GM12891 (cell line): ENCODE data around the gene COL12A1. TPM values are rescaled to one million over a fixed set of nuclear protein-coding genes. Genes with fewer than 3 reads are reported as not detected.

Experiments
- DNase-seq: peaks from one replicate; pipeline ENCODE4 v3.0.0; 2011; ENCODE audit warnings: low spot score; ENCODE audit not compliant: insufficient read length
- FAIRE-seq: peaks from 2 replicates; lab custom pipeline; 2011; peaks lifted over from hg19 to GRCh38; lab: Jason Lieb, UNC
- PAX5 ChIP-seq: IDR thresholded peaks from 2 replicates; pipeline ENCODE4 v1.6.1; 2011; ENCODE audit warnings: low read length, moderate library complexity, mild to moderate bottlenecking; ENCODE audit not compliant: insufficient read depth, severe bottlenecking
- POLR2A ChIP-seq: IDR thresholded peaks from 2 replicates; pipeline ENCODE4 v1.6.1; 2011; ENCODE audit warnings: low read depth, low read length, control low read depth
- POLR2AphosphoS5 ChIP-seq: IDR thresholded peaks from 2 replicates; pipeline ENCODE4 v1.6.1; 2011; ENCODE audit warnings: low read depth, low read length, control low read depth
- POU2F2 ChIP-seq: IDR thresholded peaks from 2 replicates; pipeline ENCODE4 v1.6.1; 2011; ENCODE audit warnings: low read depth, mild to moderate bottlenecking, control low read depth, low read length, moderate library complexity
- SPI1 ChIP-seq: IDR thresholded peaks from 2 replicates; pipeline ENCODE4 v1.6.1; 2011; ENCODE audit warnings: low read depth, low read length, control low read depth
- TAF1 ChIP-seq: IDR thresholded peaks from 2 replicates; pipeline ENCODE4 v1.6.1; 2011; ENCODE audit warnings: low read depth, low read length, control low read depth
- polyA plus RNA-seq: library from polyadenylated mRNA; unstranded; fragments of >200 nt; gene quantifications from one replicate; pipeline ENCODE4 v1.2.1, GENCODE V29; 2012; ENCODE audit warnings: low read depth, missing spikeins, inconsistent platforms; ENCODE audit not compliant: missing spikeins

COL12A1 gene
- 0.03 TPM for polyA plus RNA-seq

DNA sequence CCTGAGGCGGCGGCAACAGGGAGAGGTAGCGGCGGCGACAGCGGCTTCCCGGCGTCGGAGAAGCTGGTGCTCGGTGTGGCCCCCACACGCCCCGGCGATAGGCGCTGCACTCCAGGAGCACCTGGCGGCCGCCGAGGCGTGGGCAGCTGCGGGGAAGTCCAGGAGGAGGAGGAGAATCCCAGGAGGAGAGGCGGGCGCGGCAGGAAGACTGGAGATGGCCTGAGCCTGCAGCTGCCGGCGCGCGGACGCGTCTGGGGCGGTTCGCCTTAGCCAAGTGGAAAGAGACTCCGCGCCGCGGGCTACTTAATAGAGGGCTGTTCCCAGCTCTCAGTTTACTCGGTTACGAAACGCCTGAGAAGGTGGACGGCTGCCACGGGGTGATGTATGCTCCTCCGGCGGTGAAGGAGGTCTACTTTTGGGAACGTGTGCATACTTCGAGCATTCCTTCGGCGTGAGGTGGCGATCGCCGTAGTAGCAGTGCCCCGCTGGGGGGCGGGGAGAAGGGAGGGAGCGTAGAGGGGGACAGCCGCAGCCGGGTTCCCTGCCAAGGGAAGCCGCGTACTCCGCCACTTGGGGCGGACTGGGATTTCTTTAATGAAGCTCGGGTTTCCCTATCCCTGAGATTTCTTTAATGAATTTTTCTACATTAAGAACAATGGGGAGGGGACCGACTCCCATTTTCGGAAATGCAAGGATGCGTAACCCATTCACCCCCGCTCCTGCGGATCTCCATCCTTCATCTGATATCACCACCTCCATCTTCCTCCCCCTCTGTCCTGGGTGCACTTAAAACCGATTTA, at the start of gene COL12A1:
Gene COL12A1 (minus strand): TSS at position 278 of the 800 bp plus-strand sequence. CDS start 3,261 bp downstream, outside the sequence.
- TF ChIP-seq POLR2A (no peak), POU2F2 (no peak), SPI1 (no peak), PAX5 (no peak), TAF1 (no peak), POLR2AphosphoS5 (no peak)
- no peak for DNase-seq
- FAIRE-seq = no peak

DNA sequence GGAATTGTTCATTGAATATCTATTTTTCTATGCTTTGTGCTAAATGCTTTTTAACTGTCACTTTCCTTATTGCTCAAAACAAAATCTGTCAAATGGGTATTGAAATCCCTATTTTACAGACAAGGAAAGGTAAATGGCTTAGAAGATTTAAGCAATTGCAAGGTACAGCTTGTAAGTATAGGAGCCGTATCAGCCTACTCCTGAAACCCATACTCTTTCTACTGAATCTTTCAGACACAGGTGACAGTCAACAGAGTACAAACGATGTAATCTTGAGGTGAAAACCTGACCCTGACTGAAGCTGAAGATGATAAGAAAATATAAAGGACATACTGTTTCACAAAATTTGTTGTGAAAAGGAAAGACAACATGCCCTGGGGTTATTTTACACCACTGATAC, 44.7 kb upstream of the COL12A1 start:
- FAIRE-seq (no peak), DNase-seq (no peak)
- TF ChIP-seq SPI1 (no peak), POLR2A (no peak), POU2F2 (no peak), TAF1 (no peak), PAX5 (no peak), POLR2AphosphoS5 (no peak)

DNA sequence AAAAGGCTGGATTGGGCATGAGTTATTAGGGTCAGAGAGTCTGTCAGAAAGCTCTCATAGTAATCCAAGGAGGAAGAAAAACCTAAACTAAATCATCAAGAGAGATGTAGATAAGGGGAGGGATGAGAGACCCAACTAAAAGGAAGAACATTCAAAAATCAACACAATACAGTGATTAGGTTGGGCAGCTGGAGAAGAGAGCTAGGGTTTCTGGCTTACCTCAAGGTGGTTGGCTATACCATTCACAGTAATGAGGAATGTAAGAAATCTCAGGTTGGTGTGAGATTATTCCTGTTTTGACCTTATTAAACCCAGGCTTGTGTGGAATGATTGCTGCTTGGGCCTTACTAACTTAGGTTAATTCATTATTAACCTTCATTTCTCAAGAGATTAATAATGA, 44.0 kb upstream of the COL12A1 start:
- FAIRE-seq (no peak), DNase-seq (no peak)
- TF ChIP-seq PAX5 = no peak
- TF ChIP-seq POLR2A = no peak
- no peak for TF ChIP-seq POLR2AphosphoS5
- no peak for TF ChIP-seq SPI1
- no peak for TF ChIP-seq POU2F2
- TF ChIP-seq TAF1 = no peak

DNA sequence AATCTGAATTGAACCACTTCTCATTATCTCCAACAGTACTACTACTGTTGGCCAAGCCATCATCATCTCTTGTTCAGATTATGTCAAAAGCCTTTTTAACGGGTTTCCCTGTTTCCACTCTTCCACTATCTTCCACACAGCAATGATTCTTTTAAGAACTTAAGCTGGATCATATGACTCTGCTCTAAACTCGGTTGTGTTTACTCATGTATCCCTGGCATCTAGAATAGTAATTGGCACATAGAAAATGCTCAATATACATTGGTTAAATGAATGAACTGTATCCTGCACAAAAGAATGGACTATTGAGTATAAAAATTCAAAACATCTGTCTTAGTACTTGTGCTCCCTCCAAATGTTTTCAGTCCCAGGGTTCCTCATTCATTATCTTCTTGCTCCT, 40.5 kb upstream of the COL12A1 start:
- FAIRE-seq (no peak), DNase-seq (no peak)
- no peak for TF ChIP-seq TAF1
- no peak for TF ChIP-seq POU2F2
- TF ChIP-seq PAX5 = no peak
- TF ChIP-seq POLR2AphosphoS5 = no peak
- TF ChIP-seq POLR2A = no peak
- TF ChIP-seq SPI1 = no peak

DNA sequence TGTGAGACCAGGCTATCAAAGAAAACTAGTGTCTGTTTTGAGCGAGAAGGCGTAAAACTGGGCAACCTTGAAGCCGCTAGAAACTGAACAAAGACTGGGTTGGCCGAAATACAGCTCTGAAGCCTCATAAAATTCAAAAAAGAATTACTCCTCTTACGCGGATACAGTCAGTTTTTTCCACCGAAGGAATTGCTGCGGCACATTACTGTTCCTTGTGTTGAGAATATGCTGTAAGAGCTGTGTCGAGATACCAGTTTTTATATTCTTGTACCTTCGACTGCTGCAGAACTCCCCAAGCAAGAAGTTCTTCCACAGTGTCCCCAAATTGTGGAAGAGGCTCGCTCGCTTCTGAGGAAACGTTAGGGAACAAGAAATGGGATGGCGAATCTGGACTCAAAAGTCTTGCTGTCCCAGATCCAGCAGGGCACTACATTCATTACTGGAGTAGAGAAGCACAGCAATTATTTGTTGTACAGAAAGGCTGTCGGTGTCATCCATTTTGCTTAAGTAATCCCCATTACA, 38.3 kb upstream of the COL12A1 start:
- no peak for DNase-seq
- TF ChIP-seq SPI1 (no peak), POLR2A (no peak), PAX5 (no peak), POLR2AphosphoS5 (no peak), TAF1 (no peak), POU2F2 (no peak)
- FAIRE-seq = peak; percentile 9

DNA sequence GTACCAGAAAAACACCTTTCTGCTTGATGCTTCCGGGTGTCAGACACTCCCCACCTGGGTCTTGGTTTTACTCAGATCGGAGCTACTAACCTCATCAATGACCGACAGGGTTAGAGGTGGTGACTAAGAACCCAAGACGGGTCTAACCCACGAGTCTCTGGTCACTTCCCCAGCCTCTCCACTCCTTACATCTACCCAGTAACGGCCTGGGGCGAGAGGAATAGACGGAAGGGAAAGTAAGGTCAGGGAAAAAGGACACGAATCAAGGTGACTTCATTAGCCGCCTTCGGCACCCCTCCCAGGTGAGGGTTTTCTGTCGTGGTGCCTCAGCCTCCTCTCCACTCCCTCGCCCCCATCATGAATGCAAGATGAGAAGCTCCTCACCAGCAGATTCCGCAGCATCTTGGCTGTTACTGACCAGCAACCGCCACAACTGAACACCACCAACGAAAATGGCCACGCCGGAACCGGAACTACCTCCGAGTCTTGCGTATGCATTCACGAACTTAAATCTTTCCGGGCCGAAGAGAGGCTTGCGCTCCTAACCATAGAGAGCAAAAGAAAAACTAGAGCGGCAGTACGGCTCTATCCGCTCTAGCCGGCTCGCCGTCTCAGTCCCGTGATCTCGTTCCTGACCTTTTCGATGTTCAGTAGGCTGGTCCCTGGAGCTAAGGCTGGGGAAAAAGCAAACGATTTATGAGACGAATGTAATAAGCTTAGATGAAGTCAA, 37.6 kb upstream of the COL12A1 start, which contains the start of gene COX7A2:
Gene COX7A2 (minus strand): TSS at position 469 of the 730 bp plus-strand sequence. CDS start 67 bp downstream, at position 402.
- FAIRE-seq = peak; percentile 99
- TF ChIP-seq POU2F2 (peak; percentile 97), POLR2A (peak; percentile 97), PAX5 (peak; percentile 29), SPI1 (peak; percentile 80), POLR2AphosphoS5 (peak; percentile 97), TAF1 (peak; percentile 90; the same call in 1 of the 2 replicates)

DNA sequence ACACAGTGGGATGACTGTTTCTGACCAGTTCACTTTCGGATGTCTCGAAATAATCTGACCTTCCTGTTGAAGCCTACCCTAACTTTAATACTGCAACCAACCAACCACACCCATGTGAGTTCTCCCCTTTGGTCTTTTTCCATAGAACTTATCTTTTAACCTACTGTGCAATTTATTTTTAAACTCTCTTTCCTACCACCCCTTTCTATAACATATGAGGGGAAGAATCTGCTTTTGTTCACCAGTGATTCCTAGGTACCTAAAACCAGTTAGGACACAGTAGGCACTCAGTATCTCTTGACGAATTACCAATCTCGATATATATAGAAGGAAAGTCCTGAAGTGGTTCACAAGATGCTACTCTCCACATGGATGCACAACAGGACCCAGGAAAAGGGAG, 30.8 kb upstream of the COL12A1 start:
- no peak for DNase-seq
- TF ChIP-seq SPI1 (no peak), POLR2AphosphoS5 (0 out of 2 replicates have a peak, but pooled peaks have one; percentile 13)
- FAIRE-seq = no peak

More for the DNA sequence above, 37.6 kb upstream of the COL12A1 start, which contains the start of gene COX7A2:
- peak; percentile 27 for DNase-seq

DNA sequence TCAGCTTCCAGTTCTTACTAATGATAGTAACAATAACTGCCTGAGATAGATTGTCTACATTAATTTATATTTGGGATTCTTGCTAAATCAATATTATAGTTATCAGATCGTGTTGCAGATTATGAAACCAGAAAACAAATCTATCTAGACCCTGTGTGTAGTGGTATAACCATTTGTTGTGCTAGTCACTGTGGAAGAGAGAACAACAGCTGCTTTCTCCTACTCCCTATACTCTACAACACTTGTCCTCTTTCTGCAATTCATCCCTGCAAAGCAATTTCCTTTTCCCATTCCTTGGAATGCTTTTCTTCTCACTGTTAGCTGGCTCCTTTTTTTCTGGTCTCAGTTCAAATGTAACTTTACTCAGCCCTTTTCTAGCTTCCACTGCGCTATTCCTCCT, 29.4 kb upstream of the COL12A1 start:
- DNase-seq = no peak
- no peak for FAIRE-seq

More for the DNA sequence above, 29.4 kb upstream of the COL12A1 start:
- no peak for TF ChIP-seq SPI1
- TF ChIP-seq POLR2AphosphoS5 = no peak
- TF ChIP-seq PAX5 = no peak
- TF ChIP-seq POU2F2 = no peak
- no peak for TF ChIP-seq TAF1
- TF ChIP-seq POLR2A = no peak
